HepG2 (cell line): ENCODE results near the gene FAM174B. TPM values are rescaled to one million over a fixed set of nuclear protein-coding genes. Genes with fewer than 3 reads are reported as not detected.

ENCODE experiments used
- ATAC-seq: fragments of 200-7000 bp; cut with Tn5 transposase; 3 replicates; pipeline ENCODE4 v1.9.1; 2020; ENCODE audit warnings: mild to moderate bottlenecking, moderate library complexity
- BruUV-seq: library from RNA; stranded (reverse); fragments of 400-500 nt; replicated peaks from 2 replicates; lab custom pipeline; 2021; lab: Mats Ljungman, UMichigan
- CTCF ChIA-PET: fragments of 300-600 bp; formaldehyde crosslinking; extraction: SDS; loops from one replicate; lab custom pipeline; 2021; ENCODE audit warnings: low total read pairs, inconsistent platforms, low intra/inter-chr PET ratio; lab: Yijun Ruan, JAX
- POLR2A ChIA-PET: fragments of 350-600 bp; sonication (Branson Sonifier 250); formaldehyde crosslinking; loops from one replicate; lab custom pipeline; 2020; ENCODE audit warnings: antibody characterized with exemption, inconsistent platforms; lab: Yijun Ruan, JAX
- DNase-seq: peaks from one replicate; pipeline ENCODE4 v3.0.0-alpha.2; 2015; ENCODE audit warnings: low spot score
- FAIRE-seq: peaks from 3 replicates; lab custom pipeline; 2011; peaks lifted over from hg19 to GRCh38; lab: Jason Lieb, UNC
- H2AFZ ChIP-seq: one replicate; pipeline ENCODE4 v1.6.1; 2011; ENCODE audit warnings: low read length, inconsistent platforms
- H3K27ac ChIP-seq: fragments of 300-600 bp; 3 replicates; pipeline ENCODE4 v1.8.0; 2011; ENCODE audit warnings: mixed run types, mild to moderate bottlenecking, mixed read lengths, low read length, inconsistent platforms; ENCODE audit not compliant: insufficient read depth; ENCODE audit errors: extremely low read length
- H3K27me3 ChIP-seq, 2 experiments: fragments of 200-600 bp in 1 of 2; 2 replicates in 1 of 2; 3 replicates in 1 of 2; pipeline versions ENCODE4 v1.6.0 to v1.8.0; 2011; ENCODE audit warnings: low read length in 2 of 2, mild to moderate bottlenecking in 2 of 2, moderate library complexity in 2 of 2, inconsistent platforms in 1 of 2; ENCODE audit not compliant: insufficient read depth in 2 of 2, control insufficient read depth in 1 of 2
- H3K36me3 ChIP-seq, 2 experiments: fragments of 200-600 bp in 1 of 2; replicated peaks in 1 of 2; 2 replicates in 1 of 2; 3 replicates in 1 of 2; pipeline versions ENCODE4 v1.5.1 to v1.8.0; 2011; ENCODE audit warnings: low read length in 2 of 2, inconsistent platforms in 1 of 2; ENCODE audit not compliant: insufficient read depth in 2 of 2, control insufficient read depth in 1 of 2
- H3K4me1 ChIP-seq: 2 replicates; pipeline ENCODE4 v1.5.1; 2012; ENCODE audit warnings: low read length, inconsistent platforms; ENCODE audit not compliant: insufficient read depth
- H3K4me2 ChIP-seq: 2 replicates; pipeline ENCODE4 v1.6.0; 2011; ENCODE audit warnings: low read depth, low read length, inconsistent platforms
- H3K4me3 ChIP-seq, 3 experiments: fragments of 200-600 bp in 1 of 3; sonication (generic), shearing (Covaris generic) in 1 of 3; replicated peaks in 1 of 3; 2 replicates each; pipeline ENCODE4 v1.5.1; 2011 to 2016; ENCODE audit warnings: low read length in 3 of 3, inconsistent platforms in 2 of 3, low read depth in 2 of 3, mild to moderate bottlenecking in 2 of 3, control low read depth in 1 of 3, mixed read lengths in 1 of 3; ENCODE audit not compliant: insufficient read depth in 1 of 3
- H3K79me2 ChIP-seq: one replicate; pipeline ENCODE4 v1.6.1; 2011; ENCODE audit warnings: low read length, inconsistent platforms; ENCODE audit not compliant: insufficient read depth
- H3K9ac ChIP-seq: 2 replicates; pipeline ENCODE4 v1.6.0; 2011; ENCODE audit warnings: mild to moderate bottlenecking, low read depth, low read length, inconsistent platforms; ENCODE audit not compliant: insufficient read depth
- H3K9me3 ChIP-seq: 2 replicates; pipeline ENCODE4 v1.5.1; 2012; ENCODE audit warnings: mild to moderate bottlenecking, low read length
- H4K20me1 ChIP-seq: 2 replicates; pipeline ENCODE4 v1.6.0; 2011; ENCODE audit warnings: inconsistent platforms, mild to moderate bottlenecking, low read length, moderate library complexity; ENCODE audit not compliant: insufficient read depth
- BHLHE40 ChIP-seq: IDR thresholded peaks from 2 replicates; pipeline ENCODE4 v1.6.1; 2011; ENCODE audit warnings: low read length, improper control_type of control experiment
- CSRNP2 ChIP-seq: sonication (generic); formaldehyde crosslinking; conservative IDR thresholded peaks from 2 replicates; pipeline ENCODE4 v1.8.0; 2022; ENCODE audit warnings: low read depth, missing genetic modification reagents
- CTCF ChIP-seq: sonication (generic); formaldehyde crosslinking; IDR thresholded peaks from 2 replicates; pipeline ENCODE4 v1.5.0; 2020; ENCODE audit warnings: mild to moderate bottlenecking, missing genetic modification reagents, moderate library complexity
- ETS1 ChIP-seq: sonication (generic); formaldehyde crosslinking; IDR thresholded peaks from 2 replicates; pipeline ENCODE4 v1.4.0; 2020; ENCODE audit warnings: missing genetic modification reagents
- MAZ ChIP-seq, 2 experiments: sonication (generic) in 1 of 2; formaldehyde crosslinking in 1 of 2; IDR thresholded peaks; 2 replicates each; pipeline versions ENCODE4 v1.5.0 to v1.6.1; 2012 to 2020; ENCODE audit warnings: low read depth in 2 of 2, mild to moderate bottlenecking in 2 of 2, borderline replicate concordance in 1 of 2, improper control_type of control experiment in 1 of 2, low read length in 1 of 2, missing genetic modification reagents in 1 of 2, moderate library complexity in 1 of 2
- RAD21 ChIP-seq: fragments of 450-650 bp; formaldehyde crosslinking; IDR thresholded peaks from 2 replicates; pipeline ENCODE4 v1.5.0; 2020; ENCODE audit warnings: mild to moderate bottlenecking
- RBM22 ChIP-seq: fragments of 200-400 bp; formaldehyde crosslinking; optimal IDR thresholded peaks from 2 replicates; pipeline ENCODE3; 2017; ENCODE audit warnings: mild to moderate bottlenecking, low read length, moderate library complexity
- RCOR2 ChIP-seq: IDR thresholded peaks from 2 replicates; pipeline ENCODE4 v1.6.1; 2016; ENCODE audit warnings: missing biosample characterization, missing genetic modification reagents
- SMC3 ChIP-seq: IDR thresholded peaks from 2 replicates; pipeline ENCODE4 v1.6.1; 2011; ENCODE audit warnings: low read length, improper control_type of control experiment
- ZNF124 ChIP-seq: sonication (generic); formaldehyde crosslinking; IDR thresholded peaks from 2 replicates; pipeline ENCODE4 v1.4.0; 2020; ENCODE audit warnings: missing genetic modification reagents
- ZNF234 ChIP-seq: sonication (generic); formaldehyde crosslinking; conservative IDR thresholded peaks from 2 replicates; pipeline ENCODE4 v1.5.1; 2020; ENCODE audit warnings: mild to moderate bottlenecking, missing genetic modification reagents
- ZNF777 ChIP-seq: sonication (generic); formaldehyde crosslinking; IDR thresholded peaks from 2 replicates; pipeline ENCODE4 v1.4.0; 2020; ENCODE audit warnings: missing genetic modification reagents
- ZNF891 ChIP-seq: sonication (generic); formaldehyde crosslinking; IDR thresholded peaks from 2 replicates; pipeline ENCODE4 v1.5.0; 2020; ENCODE audit warnings: mild to moderate bottlenecking, missing genetic modification reagents
- WGBS: methylation state at CpG from one replicate; pipeline ENCODE4 v1.1.6; 2017; ENCODE audit warnings: low lambda C conversion rate; 5-methylcytosine and 5-hydroxymethylcytosine counted together
- in situ Hi-C: cut with HindIII; loops from 2 replicates; pipeline ENCODE4 v1.10.0; 2017; ENCODE audit warnings: low pct_unique_long_range_greater_than_20kb; ENCODE audit not compliant: extremely low pct_ligation_motif_present
- intact Hi-C: fragments of 100-400 bp; cut with micrococcal nuclease; formaldehyde crosslinking; loops from one replicate; pipeline ENCODE4 v1.10.0; 2022; ENCODE audit not compliant: unreplicated experiment
- polyA plus RNA-seq, 8 experiments: library from polyadenylated mRNA; depleted of rRNA in 3 of 8; stranded (reverse) in 7 of 8; unstranded in 1 of 8; fragments of >200 nt; fragmentation: Illumina TruSeq in 4 of 8; extraction: Trizol in 4 of 8; gene quantifications; 2 replicates each; pipeline versions ENCODE4 v1.2.1 to v1.2.3, GENCODE V29; 2011 to 2016; ENCODE audit warnings: low read depth in 4 of 8, missing spikeins in 1 of 8, mixed read lengths in 1 of 8; ENCODE audit not compliant: insufficient read depth in 1 of 8
- total RNA-seq, 5 experiments: library from RNA; depleted of rRNA; stranded (reverse); fragments of >200 nt; fragmentation: Illumina TruSeq; extraction: Trizol; gene quantifications; 2 replicates each; pipeline ENCODE4 v1.2.3, GENCODE V29; 2016; ENCODE audit warnings: low read depth in 1 of 5

The FAM174B gene
- total and polyA plus RNA-seq, 2 of the 13 experiments (the other 11 are each of a cell fraction or from before 2014, with no cell fraction given): 0.90 to 2.1 TPM

GRCh38 chr15:92687195-92687602 lies 31.6 kb upstream of the FAM174B start:
- intact Hi-C loops: no loop called here
- H3K36me3 ChIP-seq: no peaks in the 10 kb centered on the region
- no peaks in the 10 kb centered on the region for H4K20me1 ChIP-seq
- DNase-seq: no peak
- H3K79me2 ChIP-seq: no peaks in the 10 kb centered on the region
- POLR2A ChIA-PET: no interaction called here
- TF ChIP-seq ZNF124: no peak
- TF ChIP-seq ZNF777 (CRISPR knock-in tag): no peak
- TF ChIP-seq ZNF234 (CRISPR knock-in tag): no peak
- TF ChIP-seq ZNF891: no peak
- TF ChIP-seq CSRNP2 (CRISPR knock-in tag): no peak
- no peak for TF ChIP-seq RBM22
- no peak overlapping the region for H3K4me2 ChIP-seq
- in situ Hi-C loops: loop anchor here (25.0 kb wide), 1 partner anchor 600 kb away; no protein-coding TSS in a partner anchor
- no peaks in the 10 kb centered on the region for H3K9me3 ChIP-seq
- 45% methylated on average over 4 of the region's 4 CpGs for WGBS
- H3K4me3 ChIP-seq: no peak overlapping the region
- no peak for ATAC-seq
- CTCF ChIA-PET: no interaction called here
- H3K4me1 ChIP-seq: no peaks in the 10 kb centered on the region
- no peak for FAIRE-seq
- H3K27me3 ChIP-seq: peaks cover 0 to 12% of the 10 kb centered on the region in 2 experiments; a peak in 2 of 5 replicates
- no peak overlapping the region for H2AFZ ChIP-seq
- BruUV-seq: no TSS peak
- no peak overlapping the region for H3K27ac ChIP-seq
- H3K9ac ChIP-seq: no peak overlapping the region

GRCh38 chr15:92683511-92683834 lies 27.9 kb upstream of the FAM174B start:
- peak; percentile 60 for FAIRE-seq
- H4K20me1 ChIP-seq: no peaks in the 10 kb centered on the region
- POLR2A ChIA-PET: no interaction called here
- no peak overlapping the region for H3K4me3 ChIP-seq
- H3K27me3 ChIP-seq: no peaks in the 10 kb centered on the region
- intact Hi-C loops: loop anchor here (1.0 kb wide), 1 partner anchor 292 kb away; no protein-coding TSS in a partner anchor
- no peak overlapping the region for H2AFZ ChIP-seq
- 5% methylated on average over 6 of the region's 6 CpGs for WGBS
- H3K9me3 ChIP-seq: no peaks in the 10 kb centered on the region
- in situ Hi-C loops: loop anchor here (5.0 to 25.0 kb wide), 2 partner anchors 161 to 596 kb away; no protein-coding TSS in a partner anchor
- no peak overlapping the region for H3K27ac ChIP-seq
- H3K4me1 ChIP-seq: no peaks in the 10 kb centered on the region
- H3K36me3 ChIP-seq: no peaks in the 10 kb centered on the region
- H3K79me2 ChIP-seq: no peaks in the 10 kb centered on the region
- DNase-seq: peak; percentile 50
- no peak overlapping the region for H3K4me2 ChIP-seq
- ATAC-seq: peak; percentile 97
- no peak overlapping the region for H3K9ac ChIP-seq
- CTCF ChIA-PET: interaction anchor here (0.9 to 2.4 kb wide), 3 partner anchors 71 to 162 kb away, joined by 3 to 43 read pairs (median 3); no protein-coding TSS in a partner anchor
- no TSS peak for BruUV-seq
- TF ChIP-seq SMC3 (peak; percentile 93; the same call in 1 of the 2 replicates), CTCF (CRISPR knock-in tag) (peak; percentile 82), BHLHE40 (0 out of 2 replicates have a peak, but pooled peaks have one; percentile 4), RAD21 (CRISPR knock-in tag) (peak; percentile 87), RCOR2 (CRISPR knock-in tag) (no peak), ETS1 (CRISPR knock-in tag) (no peak), MAZ (IDR thresholded peaks at IDR 0.05; ENCODE audit: borderline replicate concordance, low read depth, low read length) (no peak), MAZ (CRISPR knock-in tag; IDR thresholded peaks at IDR 0.05; ENCODE audit: low read depth) (peak; percentile 22; the same call in 1 of the 2 replicates)
